ENCODE data around the gene TUBB2B.

The TUBB2B gene

DNA sequence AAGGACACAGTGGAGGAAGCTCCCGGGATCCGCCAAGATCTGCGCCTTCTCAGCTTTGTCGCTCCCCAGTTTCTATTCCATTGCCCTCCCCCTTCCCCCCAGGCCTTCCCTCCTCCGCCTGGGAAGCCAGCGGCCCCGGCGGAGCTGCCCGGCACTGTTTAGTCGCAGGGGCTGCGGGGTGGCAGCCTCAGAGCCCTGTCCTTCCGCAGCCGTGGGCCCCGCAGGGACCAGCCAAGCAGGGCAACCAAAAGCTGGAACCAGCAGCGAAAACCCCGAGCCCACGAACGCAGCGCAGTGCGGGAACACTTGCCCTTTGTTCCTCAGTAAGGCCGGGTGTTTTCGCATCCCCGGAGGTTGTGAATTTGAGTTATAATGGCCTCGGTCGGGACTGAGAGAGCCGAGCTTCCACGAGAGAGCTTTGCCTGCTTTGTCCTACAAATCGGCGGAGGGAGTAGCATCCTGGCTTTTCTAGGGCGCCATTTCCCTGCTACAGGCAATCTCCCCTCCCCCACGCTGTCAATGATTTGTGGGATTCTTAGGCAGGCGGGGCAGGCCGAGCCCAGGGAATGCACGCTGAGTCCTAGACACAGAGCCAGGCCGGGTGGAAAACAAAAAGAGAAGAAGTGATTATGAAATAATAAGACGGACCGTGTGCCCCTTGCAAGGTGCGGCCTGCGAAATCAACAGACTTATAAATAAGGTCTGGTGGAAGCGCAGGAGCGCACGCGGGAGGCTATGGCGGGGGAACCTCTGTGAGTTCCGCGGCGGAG is 4.0 kb upstream of the TUBB2B start:
- peak; percentile 79 for DNase-seq

GRCh38 chr6:3230900-3231246 is 3.4 kb upstream of the TUBB2B start:
- DNase-seq: peak; percentile 84

- DNase-seq: no peak
Observed at GRCh38 chr6:3230256-3230882, 2.9 kb upstream of the TUBB2B start.

GRCh38 chr6:3229566-3230178 is 2.2 kb upstream of the TUBB2B start:
- DNase-seq: peak; percentile 17

DNA sequence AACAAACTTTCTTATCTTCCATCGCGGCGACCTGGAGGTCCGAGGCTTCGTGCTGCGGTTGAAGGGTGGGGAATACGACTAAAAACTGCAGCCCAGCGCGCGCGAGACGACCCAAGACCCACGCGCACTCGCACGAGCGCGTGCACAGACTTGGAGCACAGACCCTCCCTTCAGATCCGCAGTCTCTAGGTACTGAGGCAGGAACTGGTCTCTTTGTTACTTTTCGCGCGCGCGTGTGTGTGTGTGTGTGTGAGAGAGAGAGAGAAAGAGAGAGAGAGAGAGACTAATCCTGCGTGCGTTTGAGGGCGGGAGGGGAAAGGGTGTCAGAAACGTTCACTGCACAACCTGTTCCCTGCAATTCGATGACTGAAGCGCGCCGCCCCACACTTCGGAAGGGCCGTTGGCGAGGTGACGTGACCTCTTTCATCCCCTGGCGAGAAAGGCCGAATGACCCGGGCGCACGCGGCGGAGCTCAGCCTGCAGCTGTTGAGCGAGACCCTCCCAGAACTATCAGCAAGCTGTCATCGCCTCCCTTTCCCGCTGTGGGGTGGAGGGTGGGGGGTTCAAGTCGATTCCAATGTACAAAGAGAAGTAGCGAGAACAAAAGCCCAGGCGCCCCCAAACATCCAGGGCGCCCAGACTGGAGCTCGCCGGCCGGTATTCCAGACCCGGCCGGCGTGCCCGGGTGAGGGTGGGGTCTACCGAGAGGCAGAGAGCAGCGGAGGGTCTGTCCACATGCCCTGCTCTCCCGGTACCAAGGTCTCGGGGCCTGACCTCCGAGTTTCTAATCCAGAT is 1.5 kb upstream of the TUBB2B start:
- no peak for DNase-seq

DNA sequence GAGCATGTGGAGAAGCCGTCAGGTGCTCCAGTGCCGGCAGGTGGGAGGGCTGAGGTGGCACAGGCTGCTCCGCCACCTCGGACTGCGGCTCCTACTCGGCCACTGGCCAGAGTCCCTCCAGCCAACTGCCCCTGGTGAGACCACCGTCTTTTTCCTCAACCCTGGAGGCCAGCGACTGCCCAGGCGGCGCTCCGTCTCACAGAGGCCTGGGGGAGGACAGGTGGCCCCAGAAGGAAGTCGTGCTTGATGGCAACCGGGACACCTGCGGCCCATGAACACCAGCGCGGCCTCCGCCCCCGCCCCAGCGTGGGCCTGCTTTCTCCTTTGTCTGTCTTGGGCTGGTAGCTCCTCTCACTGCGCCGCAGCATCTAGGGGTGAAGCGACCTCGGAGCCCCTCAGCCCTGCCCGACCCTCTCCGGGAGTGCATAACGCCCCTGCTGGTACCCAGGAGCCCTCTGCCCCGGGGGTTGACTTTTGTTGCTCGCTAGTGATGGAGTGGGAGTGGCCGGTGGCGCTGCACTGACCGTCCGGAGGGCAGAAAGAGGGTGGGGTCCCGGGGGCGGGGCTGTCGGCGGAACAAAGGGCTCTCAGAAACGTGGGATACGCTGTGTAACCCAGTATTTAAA is 706 bp upstream of the TUBB2B start:
- DNase-seq: peak; percentile 66

DNA sequence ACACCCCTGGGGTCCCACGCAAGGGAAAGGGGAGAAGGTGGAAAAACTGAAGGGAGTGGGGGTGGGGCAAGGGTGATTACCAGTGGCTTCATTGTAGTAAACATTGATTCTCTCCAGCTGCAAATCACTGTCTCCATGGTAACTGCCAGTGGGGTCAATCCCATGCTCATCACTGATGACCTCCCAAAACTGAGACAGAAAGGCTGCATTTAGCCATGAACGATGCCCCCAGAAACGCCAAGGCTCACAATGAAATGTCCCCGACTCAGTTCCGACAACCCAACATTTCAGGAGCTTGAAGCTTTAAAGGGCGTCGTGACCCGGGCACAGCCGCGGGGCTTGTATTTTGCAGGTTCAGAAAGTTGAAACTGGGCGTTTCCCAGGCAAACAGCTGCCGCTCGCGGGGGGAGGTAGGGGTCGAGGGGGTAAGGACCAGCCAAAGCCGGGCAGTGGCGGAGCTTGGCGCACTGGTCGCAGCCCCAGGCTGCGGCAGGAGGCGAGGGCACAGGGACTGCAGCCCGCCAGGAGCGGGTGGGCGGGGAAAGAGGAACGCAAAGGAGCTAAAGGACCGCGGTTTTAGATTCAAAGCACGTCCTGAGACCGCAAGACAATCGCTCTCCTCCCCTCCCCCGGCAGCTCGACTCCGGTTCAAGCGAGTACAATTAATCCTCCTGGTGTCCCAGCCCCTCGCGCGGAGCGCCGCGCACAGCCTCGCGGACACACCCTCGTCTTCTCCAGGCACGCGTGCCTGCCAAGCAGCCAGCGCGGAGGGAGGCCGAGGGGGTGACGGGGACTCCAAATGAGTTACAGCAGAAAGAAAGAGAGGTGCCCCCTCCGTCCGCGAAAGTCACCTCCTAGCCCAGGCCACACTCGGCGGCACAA is 731 bp downstream of the TUBB2B start:
- no peak for DNase-seq

DNA sequence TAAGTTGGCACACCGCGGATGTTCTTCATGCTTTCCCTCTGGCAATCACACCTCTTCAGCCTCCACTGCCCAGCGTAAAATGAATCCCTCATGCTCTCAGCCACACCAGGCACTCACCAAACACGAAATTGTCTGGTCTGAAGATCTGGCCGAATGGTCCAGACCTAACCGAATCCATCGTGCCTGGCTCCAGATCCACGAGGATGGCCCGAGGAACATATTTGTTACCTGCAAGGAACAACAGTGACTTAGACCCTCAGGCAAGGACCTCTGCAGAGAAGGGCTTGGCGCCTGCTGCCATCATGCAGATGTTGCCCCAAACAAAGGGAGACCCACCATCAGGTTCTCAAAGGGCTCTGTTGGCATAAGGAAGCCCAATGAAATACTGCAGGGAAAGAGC is 1.4 kb downstream of the TUBB2B start:
- no peak for DNase-seq

GRCh38 chr6:3222506-3223038 is 4.9 kb downstream of the TUBB2B start:
- no peak for DNase-seq

- no peak for DNase-seq
Observed at GRCh38 chr6:3221578-3221977, 5.9 kb downstream of the TUBB2B start.

GRCh38 chr6:3220366-3220765 is 7.1 kb downstream of the TUBB2B start:
- DNase-seq: no peak

GRCh38 chr6:3218266-3218665 is 9.2 kb downstream of the TUBB2B start:
- no peak for DNase-seq

- DNase-seq: no peak
Observed at GRCh38 chr6:3217286-3217685, 10.2 kb downstream of the TUBB2B start.

DNA sequence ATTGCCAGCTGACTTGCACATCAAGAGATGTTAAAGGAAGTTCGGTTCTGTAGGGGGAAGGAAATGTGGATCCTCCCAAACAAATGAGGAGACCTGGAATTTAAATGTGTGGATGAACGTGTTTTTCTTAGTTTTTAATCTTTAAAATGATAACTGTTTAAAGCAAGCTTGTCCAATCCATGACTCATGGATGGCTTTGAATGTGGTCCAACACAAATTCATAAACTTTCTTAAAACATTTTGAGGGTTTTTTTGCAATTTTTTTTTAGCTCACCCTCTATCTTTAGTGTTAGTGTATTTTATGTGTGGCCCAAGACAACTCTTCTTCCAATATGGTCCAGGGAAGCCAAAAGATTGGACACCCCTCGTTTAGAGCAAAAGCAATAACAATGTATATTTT is 12.6 kb downstream of the TUBB2B start:
- no peak for DNase-seq

DNA sequence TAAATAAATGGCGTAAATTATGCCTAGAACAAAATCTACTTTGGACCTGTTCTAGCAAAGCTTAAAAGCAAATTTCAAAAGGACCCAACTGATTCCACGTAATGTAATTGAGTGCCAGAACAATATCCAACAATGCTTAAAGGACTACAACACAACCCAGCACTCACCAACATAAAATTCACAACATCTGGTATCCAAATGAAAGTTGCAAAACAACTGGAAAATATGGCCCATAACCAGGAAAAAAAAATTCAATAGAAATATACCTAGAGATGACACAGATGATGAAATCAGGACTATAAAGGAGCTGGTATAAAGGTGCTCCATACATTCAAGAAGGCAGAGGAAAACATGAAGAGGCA is 14.1 kb downstream of the TUBB2B start:
- no peak for DNase-seq

- DNase-seq: no peak
Observed at GRCh38 chr6:3212261-3212660, 15.2 kb downstream of the TUBB2B start.

GRCh38 chr6:3211681-3212080 is 15.8 kb downstream of the TUBB2B start:
- no peak for DNase-seq

DNA sequence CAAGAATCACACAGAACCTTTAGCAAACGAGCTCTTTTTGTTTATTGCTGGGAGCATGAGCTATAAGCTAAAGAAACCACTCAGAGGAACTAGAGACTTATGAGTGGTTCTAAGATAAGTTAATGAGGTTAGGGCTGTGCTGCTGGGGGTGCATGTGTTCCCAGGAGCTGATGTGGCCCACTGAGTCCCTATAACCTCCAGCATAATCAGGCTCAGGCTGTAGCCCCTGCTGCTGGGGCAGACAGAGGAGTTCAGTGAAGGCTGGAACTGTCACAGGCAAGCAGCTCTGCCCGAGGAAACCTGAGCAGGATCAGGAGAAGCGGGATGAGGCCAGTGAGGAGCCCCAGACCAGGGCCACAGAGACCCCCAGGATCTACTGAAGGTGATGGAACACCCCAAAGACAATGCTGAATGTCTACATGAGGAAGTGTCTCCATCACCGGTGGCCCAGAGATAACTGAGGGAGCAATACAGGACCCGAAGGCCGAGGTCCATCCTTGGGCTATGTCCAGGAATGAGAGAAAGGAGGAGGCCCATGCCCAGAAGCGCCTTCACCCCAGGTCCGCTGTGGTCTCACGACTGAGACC is 17.3 kb downstream of the TUBB2B start:
- no peak for DNase-seq

GRCh38 chr6:3209114-3210023 is 18.1 kb downstream of the TUBB2B start:
- peak; percentile 89 for DNase-seq

DNA sequence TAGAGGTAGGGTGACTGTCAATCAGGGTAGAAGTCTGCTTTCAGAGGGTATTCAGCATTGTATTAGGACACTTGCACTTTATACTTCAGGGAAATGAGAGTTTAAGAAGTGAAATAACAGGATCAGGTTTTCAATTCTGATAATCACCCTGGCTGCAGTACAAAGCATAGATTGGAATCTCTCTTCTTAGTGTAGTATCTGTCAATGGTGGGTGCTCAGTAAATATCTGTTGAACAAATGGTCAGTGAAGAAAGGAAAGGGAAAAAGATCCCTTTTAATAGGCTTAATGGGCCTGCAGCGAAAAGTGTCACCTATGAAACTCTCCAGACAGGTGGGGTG is 18.7 kb downstream of the TUBB2B start:
- DNase-seq: no peak
